Measurements from ENCODE around the gene TFDP2.

TFDP2 gene

DNA sequence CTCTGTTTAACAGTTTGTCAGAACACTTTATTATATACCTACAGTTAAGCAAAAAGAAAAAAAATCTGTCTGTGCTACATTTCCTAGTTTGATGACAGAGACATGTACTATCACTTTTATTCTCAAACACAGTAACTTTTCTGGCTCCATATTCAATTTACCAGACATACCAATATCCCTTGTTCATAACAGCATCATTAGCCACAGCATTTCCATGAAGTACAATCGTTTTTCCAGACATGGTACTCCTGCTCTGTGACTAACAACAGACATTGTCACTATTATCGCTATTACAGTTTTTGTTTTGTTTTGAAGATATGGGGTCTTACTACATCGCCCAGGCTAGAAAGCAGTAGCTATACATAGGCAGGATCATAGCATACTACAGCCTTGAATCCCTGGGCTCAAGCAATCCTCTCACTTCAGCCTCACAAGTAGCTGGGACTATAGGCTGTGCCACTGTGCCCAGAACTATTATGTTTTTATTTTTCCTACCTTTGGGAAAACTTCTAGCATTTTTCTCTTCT lies 14.5 kb downstream of the TFDP2 start (continued):
- TF ChIP-seq ZFP41 (tag by site-specific recombination; IDR thresholded peaks at IDR 0.05; ENCODE audit: borderline replicate concordance): no peak
- TF ChIP-seq ZBTB1 (tag by site-specific recombination; IDR thresholded peaks at IDR 0.05): no peak
- TF ChIP-seq ZNF10 (tag by site-specific recombination; IDR thresholded peaks at IDR 0.05): no peak
- TF ChIP-seq ZNF155 (tag by site-specific recombination; IDR thresholded peaks at IDR 0.05): no peak

DNA sequence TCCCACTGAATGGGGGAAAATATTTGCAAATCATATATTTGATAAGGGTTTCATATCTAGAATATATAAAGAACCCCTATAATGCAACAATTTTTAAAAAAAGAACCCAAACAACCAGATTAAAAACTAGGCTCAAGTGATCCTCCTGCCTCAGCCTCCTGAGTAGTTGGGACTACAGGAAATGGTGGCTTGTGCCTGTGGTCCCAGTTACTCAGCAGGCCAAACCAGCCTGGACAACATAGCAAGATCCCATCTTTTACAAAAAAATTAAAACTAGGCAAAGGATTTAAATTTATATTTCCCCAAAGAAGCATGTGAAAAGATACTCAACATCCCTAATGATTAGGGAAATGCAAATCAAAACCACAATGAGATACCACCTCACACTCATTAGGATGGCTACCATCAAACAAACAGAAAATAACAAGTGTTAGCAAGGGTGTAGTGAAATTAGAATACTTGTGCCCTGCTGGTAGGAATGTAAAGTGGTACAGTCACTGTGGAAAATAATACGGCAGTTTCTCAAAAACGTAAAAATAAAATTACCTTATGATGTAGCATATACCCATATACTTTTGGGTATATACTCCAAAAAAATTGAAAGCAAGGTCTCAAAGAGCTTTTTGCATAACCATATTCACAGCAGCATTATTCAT lies 19.7 kb downstream of the TFDP2 start:
- Histone ChIP-seq H3K9me3 (ENCODE audit: control insufficient read depth, insufficient read depth, low read depth, low read length) (no peaks in the 10 kb centered on the region), H3K27ac (ENCODE audit: extremely low read depth, low read depth, low read length) (no peak overlapping the region), H3K36me3 (ENCODE audit: control insufficient read depth in 2 of 2, insufficient read depth in 1 of 2, low read length in 2 of 2) (no peaks in the 10 kb centered on the region), H3K4me3 (ENCODE audit: low read depth, low read length) (no peak overlapping the region), H3K4me1 (ENCODE audit: control insufficient read depth, insufficient read depth, low read length) (no peaks in the 10 kb centered on the region)
- TF ChIP-seq ZIC2 (tag by site-specific recombination; IDR thresholded peaks at IDR 0.05): no peak
- TF ChIP-seq ZNF560 (tag by site-specific recombination; IDR thresholded peaks at IDR 0.05; ENCODE audit: borderline replicate concordance): no peak
- TF ChIP-seq ZNF521 (tag by site-specific recombination; IDR thresholded peaks at IDR 0.05): no peak
- no peak for TF ChIP-seq ZNF670 (tag by site-specific recombination; IDR thresholded peaks at IDR 0.05; ENCODE audit: low read depth)
- TF ChIP-seq ZSCAN16 (tag by site-specific recombination; IDR thresholded peaks at IDR 0.05): no peak
- TF ChIP-seq, protein P1, sequence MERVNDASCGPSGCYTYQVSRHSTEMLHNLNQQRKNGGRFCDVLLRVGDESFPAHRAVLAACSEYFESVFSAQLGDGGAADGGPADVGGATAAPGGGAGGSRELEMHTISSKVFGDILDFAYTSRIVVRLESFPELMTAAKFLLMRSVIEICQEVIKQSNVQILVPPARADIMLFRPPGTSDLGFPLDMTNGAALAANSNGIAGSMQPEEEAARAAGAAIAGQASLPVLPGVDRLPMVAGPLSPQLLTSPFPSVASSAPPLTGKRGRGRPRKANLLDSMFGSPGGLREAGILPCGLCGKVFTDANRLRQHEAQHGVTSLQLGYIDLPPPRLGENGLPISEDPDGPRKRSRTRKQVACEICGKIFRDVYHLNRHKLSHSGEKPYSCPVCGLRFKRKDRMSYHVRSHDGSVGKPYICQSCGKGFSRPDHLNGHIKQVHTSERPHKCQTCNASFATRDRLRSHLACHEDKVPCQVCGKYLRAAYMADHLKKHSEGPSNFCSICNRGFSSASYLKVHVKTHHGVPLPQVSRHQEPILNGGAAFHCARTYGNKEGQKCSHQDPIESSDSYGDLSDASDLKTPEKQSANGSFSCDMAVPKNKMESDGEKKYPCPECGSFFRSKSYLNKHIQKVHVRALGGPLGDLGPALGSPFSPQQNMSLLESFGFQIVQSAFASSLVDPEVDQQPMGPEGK (tag by site-specific recombination; IDR thresholded peaks at IDR 0.05): no peak
- TF ChIP-seq KLF8 (tag by site-specific recombination; IDR thresholded peaks at IDR 0.05): no peak
- no peak for TF ChIP-seq MYNN (tag by site-specific recombination; IDR thresholded peaks at IDR 0.05; ENCODE audit: borderline replicate concordance)
- no peak for TF ChIP-seq ZNF621 (tag by site-specific recombination; IDR thresholded peaks at IDR 0.05)
- no peak for TF ChIP-seq ZNF266 (tag by site-specific recombination; IDR thresholded peaks at IDR 0.05; ENCODE audit: low read depth)
- TF ChIP-seq ZBTB20 (tag by site-specific recombination; IDR thresholded peaks at IDR 0.05): no peak
- ChIA-PET CTCF (no interaction called here), POLR2A (no interaction called here)

DNA sequence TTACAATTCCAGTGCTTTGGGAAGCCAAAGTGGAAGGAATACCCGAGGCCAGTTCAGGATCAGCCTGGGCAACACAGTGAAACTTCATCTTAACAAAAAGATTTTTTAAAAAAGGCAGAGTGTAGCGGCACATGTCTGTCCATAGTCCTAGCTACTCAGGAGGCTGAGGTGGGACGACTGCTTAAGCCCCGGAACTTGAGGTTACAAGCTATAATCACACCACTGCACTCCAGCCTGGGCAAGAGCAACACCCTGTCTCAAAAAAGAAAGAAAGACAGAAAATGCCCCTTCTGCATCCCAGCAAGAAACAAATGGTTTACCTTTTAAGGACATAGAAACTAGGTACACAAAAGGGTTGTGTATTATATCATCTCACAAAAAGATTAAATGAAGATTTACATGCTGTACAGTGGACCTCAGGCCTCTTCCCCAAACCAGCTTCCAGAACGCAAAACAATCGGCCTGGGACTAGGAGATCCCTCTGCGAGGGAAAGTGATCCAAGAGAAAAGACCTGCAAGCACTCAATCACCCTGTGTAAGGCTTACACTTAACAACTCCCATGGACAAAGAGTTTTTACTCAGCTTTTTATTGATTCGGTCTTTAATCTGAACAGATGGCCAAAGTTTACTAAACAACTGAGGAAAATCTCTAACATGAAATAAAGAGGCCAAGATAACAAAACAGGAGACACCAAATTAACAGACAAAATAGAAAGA lies 21.2 kb downstream of the TFDP2 start:
- Histone ChIP-seq H3K27ac (ENCODE audit: extremely low read depth, low read depth, low read length) (no peak overlapping the region), H3K36me3 (ENCODE audit: control insufficient read depth in 2 of 2, insufficient read depth in 1 of 2, low read length in 2 of 2) (no peaks in the 10 kb centered on the region), H3K9me3 (ENCODE audit: control insufficient read depth, insufficient read depth, low read depth, low read length) (no peaks in the 10 kb centered on the region), H3K4me1 (ENCODE audit: control insufficient read depth, insufficient read depth, low read length) (no peaks in the 10 kb centered on the region), H3K4me3 (ENCODE audit: low read depth, low read length) (no peak overlapping the region)
- ChIA-PET POLR2A (no interaction called here), CTCF (interaction anchor here (0.7 to 1.2 kb wide), 2 partner anchors 9 to 235 kb away, joined by 4 read pairs; no protein-coding TSS in a partner anchor)
- TF ChIP-seq ZNF311 (tag by site-specific recombination; IDR thresholded peaks at IDR 0.05; ENCODE audit: borderline replicate concordance) (no peak), ZNF596 (tag by site-specific recombination; IDR thresholded peaks at IDR 0.05) (no peak), GLIS1 (tag by site-specific recombination; IDR thresholded peaks at IDR 0.05) (no peak), OSR2 (tag by site-specific recombination; IDR thresholded peaks at IDR 0.05) (no peak), ZFHX2 (tag by site-specific recombination; conservative IDR thresholded peaks at IDR 0.05) (no peak), ZNF266 (tag by site-specific recombination; IDR thresholded peaks at IDR 0.05; ENCODE audit: low read depth) (no peak), ZNF610 (tag by site-specific recombination; IDR thresholded peaks at IDR 0.05; ENCODE audit: borderline replicate concordance) (no peak), GFI1B (tag by site-specific recombination; IDR thresholded peaks at IDR 0.05) (no peak)
- TF ChIP-seq, protein P2, sequence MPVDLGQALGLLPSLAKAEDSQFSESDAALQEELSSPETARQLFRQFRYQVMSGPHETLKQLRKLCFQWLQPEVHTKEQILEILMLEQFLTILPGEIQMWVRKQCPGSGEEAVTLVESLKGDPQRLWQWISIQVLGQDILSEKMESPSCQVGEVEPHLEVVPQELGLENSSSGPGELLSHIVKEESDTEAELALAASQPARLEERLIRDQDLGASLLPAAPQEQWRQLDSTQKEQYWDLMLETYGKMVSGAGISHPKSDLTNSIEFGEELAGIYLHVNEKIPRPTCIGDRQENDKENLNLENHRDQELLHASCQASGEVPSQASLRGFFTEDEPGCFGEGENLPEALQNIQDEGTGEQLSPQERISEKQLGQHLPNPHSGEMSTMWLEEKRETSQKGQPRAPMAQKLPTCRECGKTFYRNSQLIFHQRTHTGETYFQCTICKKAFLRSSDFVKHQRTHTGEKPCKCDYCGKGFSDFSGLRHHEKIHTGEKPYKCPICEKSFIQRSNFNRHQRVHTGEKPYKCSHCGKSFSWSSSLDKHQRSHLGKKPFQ (tag by site-specific recombination; IDR thresholded peaks at IDR 0.05): no peak
